Large intestine (tissue), 3 donors: ENCODE data around the gene ABCA13. TPM values are rescaled to one million over a fixed set of nuclear protein-coding genes. Genes with fewer than 3 reads are reported as not detected.

Experiments
- DNase-seq, 2 donors: peaks; one replicate each; pipeline versions ENCODE4 v3.0.0 to v3.0.0-alpha.2; 2013
- H3K27ac ChIP-seq: one replicate; pipeline ENCODE4 v1.5.1; 2013; ENCODE audit warnings: low read length
- H3K27me3 ChIP-seq: 2 replicates; pipeline ENCODE4 v1.6.1; 2013; ENCODE audit warnings: low read length; ENCODE audit not compliant: control insufficient read depth, insufficient read depth
- H3K36me3 ChIP-seq: 2 replicates; pipeline ENCODE4 v1.6.1; 2013; ENCODE audit warnings: low read length; ENCODE audit not compliant: control insufficient read depth, insufficient read depth
- H3K4me1 ChIP-seq: one replicate; pipeline ENCODE4 v1.6.1; 2013; ENCODE audit warnings: low read length; ENCODE audit not compliant: control insufficient read depth, insufficient read depth
- H3K4me3 ChIP-seq: one replicate; pipeline ENCODE4 v1.5.1; 2013; ENCODE audit warnings: low read length
- H3K9me3 ChIP-seq: one replicate; pipeline ENCODE4 v1.6.1; 2013; ENCODE audit warnings: mild to moderate bottlenecking, low read depth, low read length, moderate library complexity; ENCODE audit not compliant: control insufficient read depth
- WGBS: methylation state at CpG from one replicate; pipeline ENCODE4 v1.1.5; 2013; ENCODE audit warnings: low lambda C conversion rate; ENCODE audit not compliant: insufficient coverage; 5-methylcytosine and 5-hydroxymethylcytosine counted together
- polyA plus RNA-seq: library from polyadenylated mRNA; unstranded; fragments of 120-200 nt; gene quantifications from one replicate; pipeline ENCODE4 v1.2.1, GENCODE V29; 2013

The ABCA13 gene
- polyA plus RNA-seq, 1 donor: 0.28 TPM

DNA sequence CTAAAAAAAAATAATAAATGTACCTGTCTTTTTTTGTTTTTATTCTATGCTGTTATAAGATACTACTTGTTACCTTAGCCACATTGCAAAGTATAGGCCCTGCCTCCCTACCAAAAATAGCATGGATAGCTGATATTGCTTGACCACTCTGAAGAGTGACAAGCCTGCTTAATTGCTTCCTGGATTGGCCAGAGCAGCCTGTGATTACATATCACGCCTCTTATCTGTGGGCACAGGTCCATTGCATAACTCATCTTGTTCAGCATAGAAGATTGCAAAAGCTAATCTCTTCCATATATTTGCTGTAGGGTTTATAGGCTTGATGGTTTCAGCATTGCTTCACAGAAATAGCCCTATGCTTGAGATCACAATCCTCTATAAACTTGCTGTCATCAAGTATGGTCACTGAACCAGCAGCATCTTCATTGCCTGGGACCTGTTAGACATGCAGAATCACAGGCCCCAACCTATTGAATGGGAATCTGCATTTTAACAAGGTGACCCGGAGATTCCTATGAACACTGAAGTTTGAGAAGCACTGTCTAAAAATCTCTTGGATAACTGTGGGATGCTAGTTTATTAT is 472.3 kb downstream of the ABCA13 start:
- H3K36me3 ChIP-seq: no peaks in the 10 kb centered on the region
- no peak overlapping the region for H3K4me3 ChIP-seq
- peak; percentile 49 to 64 for DNase-seq
- peaks cover 6% of the 10 kb centered on the region for H3K4me1 ChIP-seq
- no CpG with 5 or more reads among the region's 2 CpGs for WGBS
- peak overlapping the region; percentile 25 for H3K27ac ChIP-seq
- H3K9me3 ChIP-seq: no peaks in the 10 kb centered on the region
- H3K27me3 ChIP-seq: no peaks in the 10 kb centered on the region

DNA sequence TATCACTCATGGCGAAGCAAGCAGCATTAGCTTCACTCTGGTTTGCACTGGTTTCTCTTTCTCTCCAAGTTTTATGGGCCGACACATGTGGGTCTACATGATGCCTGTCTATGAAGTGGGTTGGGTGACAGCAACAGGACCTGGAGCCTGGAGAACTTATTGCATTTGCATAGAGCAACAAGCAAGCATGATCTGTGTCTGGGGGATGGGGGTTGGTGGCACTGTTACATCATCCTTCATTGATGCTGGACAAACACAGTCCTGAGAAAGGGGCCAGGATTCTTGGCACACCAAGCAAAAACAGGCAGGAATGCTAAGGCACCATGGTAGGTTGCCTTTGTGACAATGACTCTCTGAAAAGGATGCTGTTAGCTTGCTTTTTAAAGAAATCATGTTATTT is 486.9 kb downstream of the ABCA13 start:
- Histone ChIP-seq H3K9me3 (no peaks in the 10 kb centered on the region), H3K27me3 (no peaks in the 10 kb centered on the region), H3K4me3 (no peak overlapping the region), H3K4me1 (no peaks in the 10 kb centered on the region), H3K36me3 (no peaks in the 10 kb centered on the region), H3K27ac (no peak overlapping the region)
- DNase-seq: no peak
- no CpG with 5 or more reads among the region's 2 CpGs for WGBS

DNA sequence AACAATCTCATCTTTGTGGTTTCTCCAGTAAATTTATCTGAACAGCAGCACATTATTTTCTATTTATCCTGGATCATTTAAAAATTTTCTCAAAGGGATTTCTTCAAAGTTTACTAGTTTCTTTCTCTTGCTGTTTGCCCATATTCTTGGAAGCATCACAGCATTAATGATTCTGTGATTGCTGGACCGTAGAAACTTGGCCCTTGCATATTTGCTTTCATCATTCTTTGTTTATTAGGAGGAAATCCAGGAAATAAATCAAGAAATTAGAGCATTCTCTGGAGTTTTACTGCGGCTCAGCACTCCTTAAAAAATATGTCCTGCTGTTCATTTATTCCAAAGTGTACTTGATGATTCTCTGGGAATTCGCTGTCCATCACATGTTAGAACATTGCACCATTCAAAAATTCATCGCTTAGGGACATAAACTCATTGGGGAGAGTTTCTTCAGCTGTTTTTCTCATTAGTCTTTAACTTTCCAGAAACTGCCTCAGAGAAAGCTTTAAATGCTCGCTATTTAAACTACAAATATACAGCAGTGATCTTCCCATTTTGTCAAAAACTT is 489.1 kb downstream of the ABCA13 start:
- Histone ChIP-seq H3K27me3 (no peaks in the 10 kb centered on the region), H3K4me1 (no peaks in the 10 kb centered on the region), H3K4me3 (no peak overlapping the region), H3K9me3 (no peaks in the 10 kb centered on the region), H3K36me3 (no peaks in the 10 kb centered on the region), H3K27ac (no peak overlapping the region)
- 100% methylated on average over 1 of the region's 5 CpGs for WGBS
- DNase-seq: no peak

GRCh38 chr7:48664241-48664640 is 493.0 kb downstream of the ABCA13 start:
- 100% methylated on average over 1 of the region's 4 CpGs for WGBS
- Histone ChIP-seq H3K9me3 (no peaks in the 10 kb centered on the region), H3K27me3 (no peaks in the 10 kb centered on the region), H3K27ac (no peak overlapping the region), H3K4me3 (no peak overlapping the region), H3K36me3 (no peaks in the 10 kb centered on the region), H3K4me1 (no peaks in the 10 kb centered on the region)
- no peak for DNase-seq

DNA sequence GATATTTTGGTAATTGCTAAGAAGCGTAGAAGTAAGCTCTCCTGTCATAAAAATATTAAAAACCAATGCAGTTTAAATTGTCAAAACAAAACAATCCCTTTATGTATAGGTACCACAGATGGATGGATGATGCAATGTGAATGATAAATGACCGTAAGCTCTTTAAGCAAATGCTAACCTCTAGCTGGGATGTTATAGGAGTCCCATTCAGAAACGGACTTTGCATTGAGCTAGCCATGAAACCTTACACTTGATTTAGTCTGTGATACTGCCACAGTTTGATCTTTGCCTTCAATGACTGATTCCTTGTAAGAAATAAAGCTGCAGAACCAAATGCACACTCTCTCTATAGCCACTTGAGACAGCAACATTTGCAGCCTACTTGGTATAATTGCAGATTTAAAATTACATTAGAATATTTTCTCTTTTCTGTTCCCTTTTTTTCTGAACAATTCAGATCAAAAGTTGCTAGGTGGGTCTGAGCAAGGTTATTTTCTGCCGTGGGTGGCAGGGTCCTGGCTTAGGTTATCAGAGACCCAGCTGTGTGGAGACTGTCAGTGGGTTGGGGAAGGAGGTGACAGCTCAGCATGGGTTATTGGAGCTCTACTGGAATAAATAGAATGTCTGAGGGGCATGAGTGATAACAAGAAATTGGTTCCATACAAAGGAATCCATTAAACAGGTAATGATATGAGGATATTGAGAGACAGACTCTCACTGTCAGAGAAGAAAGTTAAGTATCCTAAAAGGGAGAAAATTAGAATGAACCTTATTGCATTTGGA is 494.3 kb downstream of the ABCA13 start:
- Histone ChIP-seq H3K4me3 (no peak overlapping the region), H3K27ac (no peak overlapping the region), H3K27me3 (no peaks in the 10 kb centered on the region), H3K9me3 (no peaks in the 10 kb centered on the region), H3K4me1 (no peaks in the 10 kb centered on the region), H3K36me3 (no peaks in the 10 kb centered on the region)
- 50% methylated on average over 2 of the region's 4 CpGs for WGBS
- no peak for DNase-seq

DNA sequence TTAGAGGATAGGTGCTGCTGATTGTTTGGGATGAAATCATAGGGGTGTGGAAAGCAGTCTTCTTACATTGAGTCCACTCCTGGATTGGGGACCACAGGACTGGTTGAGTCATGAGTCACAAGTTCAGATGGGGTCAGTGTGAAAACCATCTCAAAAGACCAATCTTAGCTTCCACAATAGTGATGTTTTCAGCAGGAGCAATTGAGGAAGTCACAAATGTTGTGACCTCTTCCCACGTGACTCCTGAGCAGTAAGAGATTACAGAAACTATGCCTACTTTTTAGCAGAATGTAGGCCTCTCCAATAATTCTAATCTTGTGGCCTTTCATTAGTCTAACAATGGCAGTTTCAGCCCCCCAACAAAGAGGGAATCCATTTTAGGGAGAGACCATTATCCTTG is 496.1 kb downstream of the ABCA13 start:
- DNase-seq: no peak
- H3K36me3 ChIP-seq: no peaks in the 10 kb centered on the region
- no peaks in the 10 kb centered on the region for H3K9me3 ChIP-seq
- no CpG with 5 or more reads among the region's 1 CpG for WGBS
- no peak overlapping the region for H3K27ac ChIP-seq
- H3K27me3 ChIP-seq: no peaks in the 10 kb centered on the region
- H3K4me1 ChIP-seq: no peaks in the 10 kb centered on the region
- no peak overlapping the region for H3K4me3 ChIP-seq

DNA sequence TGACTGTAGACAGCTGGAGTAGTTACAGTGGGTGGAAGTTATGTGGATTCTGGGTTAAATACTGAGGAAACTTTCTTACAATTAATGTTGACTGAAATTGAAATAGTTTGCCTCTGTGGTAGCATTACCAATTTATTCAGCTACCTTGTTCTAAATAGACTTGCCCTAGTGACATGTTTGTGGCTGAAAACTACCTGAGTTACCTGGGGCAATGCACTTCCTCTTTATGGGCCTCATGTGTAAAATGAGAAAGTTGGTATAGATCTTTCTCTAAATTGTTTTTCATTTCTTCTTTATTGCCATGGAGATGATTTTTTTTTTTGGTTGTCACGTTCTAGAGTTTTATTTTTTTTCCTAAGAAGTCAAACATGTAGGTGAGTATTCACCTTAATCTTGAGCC is 500.4 kb downstream of the ABCA13 start:
- Histone ChIP-seq H3K9me3 (no peaks in the 10 kb centered on the region), H3K36me3 (no peaks in the 10 kb centered on the region), H3K4me3 (no peak overlapping the region), H3K27ac (no peak overlapping the region), H3K4me1 (no peaks in the 10 kb centered on the region), H3K27me3 (no peaks in the 10 kb centered on the region)
- WGBS: 100% methylated on average over 1 of the region's 1 CpG
- DNase-seq: no peak

DNA sequence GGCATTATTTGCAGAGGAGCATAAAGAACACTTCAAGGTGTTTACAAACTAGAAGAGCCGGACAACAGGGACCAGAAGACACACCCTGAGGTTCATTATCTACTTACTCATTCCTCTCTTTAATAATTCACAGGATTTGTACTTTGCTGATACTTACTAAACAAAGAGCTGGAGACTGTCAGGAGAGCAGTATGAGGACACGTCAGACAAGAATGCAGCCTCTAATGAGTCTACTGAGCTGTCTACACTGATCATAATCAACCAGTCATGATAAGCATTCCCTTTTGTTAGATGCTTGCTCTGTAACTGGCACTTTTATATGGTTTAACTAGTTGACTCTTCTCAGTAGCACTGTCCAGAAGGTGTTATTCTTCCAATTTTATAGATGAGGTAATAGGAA is 509.7 kb downstream of the ABCA13 start:
- H3K36me3 ChIP-seq: no peaks in the 10 kb centered on the region
- WGBS: 50% methylated on average over 1 of the region's 2 CpGs
- H3K4me1 ChIP-seq: no peaks in the 10 kb centered on the region
- H3K9me3 ChIP-seq: no peaks in the 10 kb centered on the region
- no peak for DNase-seq
- H3K27me3 ChIP-seq: no peaks in the 10 kb centered on the region
- no peak overlapping the region for H3K27ac ChIP-seq
- no peak overlapping the region for H3K4me3 ChIP-seq

GRCh38 chr7:48691788-48692187 is 520.5 kb downstream of the ABCA13 start:
- Histone ChIP-seq H3K9me3 (no peaks in the 10 kb centered on the region), H3K27ac (no peak overlapping the region), H3K27me3 (no peaks in the 10 kb centered on the region), H3K4me1 (no peaks in the 10 kb centered on the region), H3K36me3 (no peaks in the 10 kb centered on the region), H3K4me3 (no peak overlapping the region)
- no peak for DNase-seq
- no CpG with 5 or more reads among the region's 1 CpG for WGBS
